OCI-LY1 (cell line): ENCODE data around the gene LRRC14B.

Experiments
- CTCF ChIP-seq: fragments of 200-600 bp; sonication (generic), shearing (Covaris generic); IDR thresholded peaks from 2 replicates; pipeline ENCODE4 v1.5.1; 2017; ENCODE audit warnings: mild to moderate bottlenecking, antibody characterized with exemption, low read length, moderate library complexity, mixed read lengths
- EZH2 ChIP-seq: fragments of 200-600 bp; sonication (generic), shearing (Covaris generic); IDR thresholded peaks from 2 replicates; pipeline ENCODE4 v1.8.0; 2017; ENCODE audit warnings: borderline replicate concordance, mixed run types, mild to moderate bottlenecking, antibody characterized with exemption, low read length, moderate library complexity, mixed read lengths

- no peak for TF ChIP-seq EZH2
- no peak for TF ChIP-seq CTCF
These were observed 28.7 kb downstream of the LRRC14B start for GRCh38 chr5:219991-220390.
